ENCODE data around the gene SMYD3. TPM values are rescaled to one million over a fixed set of nuclear protein-coding genes. Genes with fewer than 3 reads are reported as not detected.
"Not testable (repeated sequence)": the region's sequence is repeated elsewhere in the genome, so short reads cannot be mapped to it uniquely, and the experiment has no call there.

SMYD3 gene
- total RNA-seq, 1 donor from 2014 or later: 22.3 TPM

- H3K27me3 ChIP-seq: no peaks in the 10 kb centered on the region
- H3K27ac ChIP-seq: no peak overlapping the region
- H3K36me3 ChIP-seq: no peaks in the 10 kb centered on the region
- H3K4me1 ChIP-seq: no peaks in the 10 kb centered on the region
- H3K9me3 ChIP-seq: no peaks in the 10 kb centered on the region
- H3K4me3 ChIP-seq: no peak overlapping the region
- TF ChIP-seq POLR2AphosphoS5 (IDR thresholded peaks at IDR 0.05; ENCODE audit: insufficient read depth in 1 of 2, low read depth in 1 of 2) (no peak), CTCF (IDR thresholded peaks at IDR 0.05) (no peak), POLR2A (IDR thresholded peaks at IDR 0.05) (no peak)
- DNase-seq (ENCODE audit: extremely low spot score in 2 of 2): no peak
- intact Hi-C loops (cut with DNase I): no loop called here
These were observed 727.0 kb downstream of the SMYD3 start for GRCh38 chr1:245779797-245780755.

GRCh38 chr1:245777752-245778151 is 729.3 kb downstream of the SMYD3 start:
- no peak overlapping the region for H3K27ac ChIP-seq
- no peak for TF ChIP-seq CTCF (IDR thresholded peaks at IDR 0.05)
- no peak for TF ChIP-seq POLR2A (IDR thresholded peaks at IDR 0.05)
- no peak for TF ChIP-seq POLR2AphosphoS5 (IDR thresholded peaks at IDR 0.05; ENCODE audit: insufficient read depth in 1 of 2, low read depth in 1 of 2)
- H3K4me1 ChIP-seq: no peaks in the 10 kb centered on the region
- no peak for DNase-seq (ENCODE audit: extremely low spot score in 2 of 2)
- H3K27me3 ChIP-seq: no peaks in the 10 kb centered on the region
- intact Hi-C loops (cut with DNase I): no loop called here
- H3K36me3 ChIP-seq: no peaks in the 10 kb centered on the region
- H3K9me3 ChIP-seq: no peaks in the 10 kb centered on the region
- H3K4me3 ChIP-seq: no peak overlapping the region

DNA sequence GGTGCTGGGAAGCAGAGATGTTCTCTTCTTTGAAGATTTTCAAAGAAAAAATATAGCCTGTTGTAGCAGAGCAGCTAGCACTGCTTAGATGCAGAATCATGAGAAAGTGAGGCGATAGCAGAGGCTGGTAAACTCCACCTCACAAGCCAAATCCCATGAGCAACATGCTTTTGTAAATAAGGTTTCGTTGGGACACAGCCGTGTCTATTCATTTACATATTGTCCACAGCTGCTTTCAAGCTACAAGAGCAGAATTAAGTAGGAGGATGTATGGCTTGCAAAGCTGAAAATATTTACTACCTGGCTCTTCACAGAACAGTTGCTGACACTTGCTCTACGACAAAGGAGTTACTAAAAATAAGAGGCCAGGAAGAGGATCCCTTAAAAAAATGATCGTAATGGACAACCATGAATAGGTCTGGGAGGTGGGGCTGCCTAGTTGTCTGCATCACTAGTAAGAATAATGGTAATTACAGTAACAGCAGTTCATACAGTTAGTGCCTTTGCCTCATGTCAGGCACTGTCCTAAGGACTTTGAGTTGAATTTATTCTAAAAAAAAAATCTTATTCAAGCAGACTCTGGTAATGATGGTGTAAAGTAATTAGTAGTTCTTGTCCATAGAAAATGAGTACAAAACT is 730.3 kb downstream of the SMYD3 start:
- no peaks in the 10 kb centered on the region for H3K9me3 ChIP-seq
- H3K36me3 ChIP-seq: no peaks in the 10 kb centered on the region
- no peaks in the 10 kb centered on the region for H3K4me1 ChIP-seq
- H3K27me3 ChIP-seq: no peaks in the 10 kb centered on the region
- DNase-seq (ENCODE audit: extremely low spot score in 2 of 2): no peak
- no peak overlapping the region for H3K4me3 ChIP-seq
- no peak for TF ChIP-seq CTCF (IDR thresholded peaks at IDR 0.05)
- no peak for TF ChIP-seq POLR2AphosphoS5 (IDR thresholded peaks at IDR 0.05; ENCODE audit: insufficient read depth in 1 of 2, low read depth in 1 of 2)
- no peak for TF ChIP-seq POLR2A (IDR thresholded peaks at IDR 0.05)
- H3K27ac ChIP-seq: no peak overlapping the region
- intact Hi-C loops (cut with DNase I): no loop called here

DNA sequence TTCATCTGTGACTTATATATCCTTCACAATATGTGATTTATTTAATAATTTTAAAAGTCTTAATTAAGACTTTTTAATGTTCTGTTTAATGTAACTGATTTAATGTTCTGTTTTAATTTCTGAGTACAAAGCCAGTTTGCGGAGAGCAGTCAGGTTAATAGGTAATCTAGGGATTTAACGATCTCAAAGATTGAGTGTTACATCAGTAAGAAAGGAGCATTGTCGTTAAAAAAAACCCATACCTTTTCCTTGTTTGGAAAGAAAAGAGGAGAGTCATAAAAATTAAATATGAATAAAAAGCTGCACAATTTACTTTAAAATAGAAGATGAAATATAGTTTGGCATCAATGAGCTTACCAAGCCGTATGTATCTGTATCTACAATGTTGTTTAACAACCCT is 730.9 kb downstream of the SMYD3 start:
- Histone ChIP-seq H3K4me3 (no peak overlapping the region), H3K4me1 (no peaks in the 10 kb centered on the region), H3K36me3 (no peaks in the 10 kb centered on the region), H3K27me3 (no peaks in the 10 kb centered on the region), H3K9me3 (no peaks in the 10 kb centered on the region), H3K27ac (no peak overlapping the region)
- intact Hi-C loops (cut with DNase I): no loop called here
- no peak for TF ChIP-seq POLR2AphosphoS5 (IDR thresholded peaks at IDR 0.05; ENCODE audit: insufficient read depth in 1 of 2, low read depth in 1 of 2)
- no peak for TF ChIP-seq POLR2A (IDR thresholded peaks at IDR 0.05)
- TF ChIP-seq CTCF (IDR thresholded peaks at IDR 0.05): no peak
- DNase-seq (ENCODE audit: extremely low spot score in 2 of 2): no peak

- H3K9me3 ChIP-seq; H3K27ac ChIP-seq; H3K36me3 ChIP-seq; intact Hi-C loops (cut with DNase I); DNase-seq (ENCODE audit: extremely low spot score in 2 of 2); H3K4me1 ChIP-seq; H3K4me3 ChIP-seq; H3K27me3 ChIP-seq: not testable (repeated sequence)
These were observed 732.1 kb downstream of the SMYD3 start for GRCh38 chr1:245774931-245775330.
